Measurements from ENCODE around the gene PREX1. TPM values are rescaled to one million over a fixed set of nuclear protein-coding genes. Genes with fewer than 3 reads are reported as not detected.
"Not testable (repeated sequence)": the region's sequence is repeated elsewhere in the genome, so short reads cannot be mapped to it uniquely, and the experiment has no call there.

The PREX1 gene
- total RNA-seq, 4 donors from 2014 or later: 7.5 to 10.9 (median 9.1) TPM

- Histone ChIP-seq H3K9me3 (no peaks in the 10 kb centered on the region), H3K4me1 (peaks cover 0 to 5% of the 10 kb centered on the region in 2 donors), H3K4me3 (no peak overlapping the region), H3K27me3 (no peaks in the 10 kb centered on the region), H3K36me3 (no peaks in the 10 kb centered on the region), H3K27ac (peak overlapping the region in 1 of 4 donors; percentile 22)
- no peak for TF ChIP-seq POLR2A (IDR thresholded peaks at IDR 0.05)
- no peak for TF ChIP-seq CTCF (IDR thresholded peaks at IDR 0.05 in 4 of 5, conservative IDR thresholded peaks at IDR 0.05 in 1 of 5)
- intact Hi-C loops (cut with DNase I; ENCODE audit: low total_unique reads) (no loop called here), in situ Hi-C loops (cut with MboI; ENCODE audit: low sequenced_read_pairs in 4 of 4) (no loop called here)
- no peak for ATAC-seq
- no peak for DNase-seq
Measured at GRCh38 chr20:48759631-48760245, 68.1 kb downstream of the PREX1 start.

GRCh38 chr20:48758206-48758820 is 69.5 kb downstream of the PREX1 start:
- intact Hi-C loops (cut with DNase I; ENCODE audit: low total_unique reads): no loop called here
- ATAC-seq (no peak), DNase-seq (no peak)
- Histone ChIP-seq H3K9me3 (no peaks in the 10 kb centered on the region), H3K36me3 (no peaks in the 10 kb centered on the region), H3K27me3 (no peaks in the 10 kb centered on the region), H3K27ac (no peak overlapping the region), H3K4me3 (no peak overlapping the region), H3K4me1 (peaks cover 0 to 5% of the 10 kb centered on the region in 2 donors)
- TF ChIP-seq POLR2A (IDR thresholded peaks at IDR 0.05) (no peak), CTCF (IDR thresholded peaks at IDR 0.05 in 4 of 5, conservative IDR thresholded peaks at IDR 0.05 in 1 of 5) (no peak)
- in situ Hi-C loops (cut with MboI; ENCODE audit: low sequenced_read_pairs in 4 of 4): no loop called here

GRCh38 chr20:48756774-48757173 is 71.0 kb downstream of the PREX1 start:
- ATAC-seq; intact Hi-C loops (cut with DNase I; ENCODE audit: low total_unique reads): not testable (repeated sequence)

GRCh38 chr20:48754292-48754691 is 73.5 kb downstream of the PREX1 start:
- no peak overlapping the region for H3K27ac ChIP-seq
- H3K4me1 ChIP-seq: no peaks in the 10 kb centered on the region

More at GRCh38 chr20:48756774-48757173, 71.0 kb downstream of the PREX1 start:
- H3K27me3 ChIP-seq; DNase-seq; in situ Hi-C loops (cut with MboI; ENCODE audit: low sequenced_read_pairs in 4 of 4); H3K4me1 ChIP-seq; H3K9me3 ChIP-seq; H3K36me3 ChIP-seq; H3K27ac ChIP-seq; H3K4me3 ChIP-seq: not testable (repeated sequence)

More at GRCh38 chr20:48754292-48754691, 73.5 kb downstream of the PREX1 start:
- TF ChIP-seq POLR2A (IDR thresholded peaks at IDR 0.05) (no peak), CTCF (IDR thresholded peaks at IDR 0.05 in 4 of 5, conservative IDR thresholded peaks at IDR 0.05 in 1 of 5) (no peak)
- Histone ChIP-seq H3K4me3 (no peak overlapping the region), H3K9me3 (no peaks in the 10 kb centered on the region), H3K36me3 (no peaks in the 10 kb centered on the region), H3K27me3 (no peaks in the 10 kb centered on the region)
- ATAC-seq: no peak
- intact Hi-C loops (cut with DNase I; ENCODE audit: low total_unique reads) (no loop called here), in situ Hi-C loops (cut with MboI; ENCODE audit: low sequenced_read_pairs in 4 of 4) (no loop called here)
- DNase-seq: no peak

All from gastrocnemius medialis (tissue), 4 donors.